B cell (primary cell): Measurements from ENCODE around the gene TRAPPC5.

Experiments used
- CTCF ChIP-seq: fragments of 200-600 bp; IDR thresholded peaks from one replicate; pipeline ENCODE4 v1.8.0; 2022; ENCODE audit warnings: antibody characterized with exemption, mild to moderate bottlenecking
- EZH2 ChIP-seq: IDR thresholded peaks from 2 replicates; pipeline ENCODE4 v1.6.1; 2012; ENCODE audit warnings: borderline replicate concordance, low read depth, mild to moderate bottlenecking, moderate library complexity, low read length; ENCODE audit not compliant: insufficient read depth, poor library complexity, severe bottlenecking

DNA sequence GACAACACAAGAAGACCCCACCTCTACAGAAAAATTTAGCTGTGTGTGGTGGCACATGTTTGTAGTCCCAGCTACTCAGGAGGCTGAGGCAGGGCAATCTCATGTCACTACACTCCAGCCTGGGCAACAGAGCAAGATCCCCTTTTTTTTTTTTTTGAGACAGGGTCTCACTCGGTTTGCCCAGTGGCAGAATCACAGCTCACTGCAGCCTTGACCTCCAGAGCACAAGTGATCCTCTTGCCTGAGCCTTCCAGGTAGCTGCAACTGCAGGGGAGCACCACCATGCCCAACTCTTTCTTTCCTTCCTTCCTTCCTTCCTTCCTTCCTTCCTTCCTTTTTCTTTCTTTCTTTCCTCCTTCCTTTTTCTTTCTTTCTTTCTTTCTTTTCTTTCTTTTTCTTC lies 55.5 kb downstream of the TRAPPC5 start:
- no peak for TF ChIP-seq CTCF
- TF ChIP-seq EZH2 = no peak
